IMR-90 (cell line): ENCODE data around the gene SLC12A8. TPM values are rescaled to one million over a fixed set of nuclear protein-coding genes. Genes with fewer than 3 reads are reported as not detected.
A peak's percentile ranks its signal among the peaks of the same experiment; 100 is the strongest.

Experiments used
- ATAC-seq: fragments of 200-7000 bp; cut with Tn5 transposase; 2 replicates; pipeline ENCODE4 v1.9.1; 2020; ENCODE audit warnings: low read depth, mild to moderate bottlenecking, moderate library complexity
- BruUV-seq: library from RNA; stranded (reverse); fragments of 400-500 nt; replicated peaks from 2 replicates; lab custom pipeline; 2021; lab: Mats Ljungman, UMichigan
- CTCF ChIA-PET: fragments of 300-600 bp; formaldehyde crosslinking; extraction: SDS; loops from one replicate; lab custom pipeline; 2021; ENCODE audit warnings: antibody characterized with exemption; lab: Yijun Ruan, JAX
- POLR2A ChIA-PET: fragments of 300-600 bp; sonication (Branson Sonifier 250); formaldehyde crosslinking; loops from one replicate; lab custom pipeline; 2022; ENCODE audit warnings: antibody characterized with exemption; ENCODE audit not compliant: unreplicated experiment; lab: Charles Lee
- DNase-seq: peaks from one replicate; pipeline ENCODE4 v3.0.0; 2013
- H2AFZ ChIP-seq: replicated peaks from 2 replicates; pipeline ENCODE3; 2013; ENCODE audit warnings: low read length, mild to moderate bottlenecking; ENCODE audit not compliant: poor library complexity
- H2AK5ac ChIP-seq: 2 replicates; pipeline ENCODE4 v1.6.1; 2013; ENCODE audit warnings: low read depth, low read length, inconsistent platforms
- H2AK9ac ChIP-seq: replicated peaks from 2 replicates; pipeline ENCODE3; 2013; ENCODE audit warnings: mild to moderate bottlenecking, low read depth, low read length, moderate library complexity; ENCODE audit not compliant: poor library complexity
- H2BK120ac ChIP-seq: 2 replicates; pipeline ENCODE4 v1.6.1; 2013; ENCODE audit warnings: low read depth, low read length, inconsistent platforms
- H2BK15ac ChIP-seq: 3 replicates; pipeline ENCODE4 v1.6.1; 2013; ENCODE audit warnings: low read depth, low read length, inconsistent platforms
- H2BK20ac ChIP-seq: 2 replicates; pipeline ENCODE4 v1.6.1; 2013; ENCODE audit warnings: low read depth, mild to moderate bottlenecking, inconsistent platforms, low read length, moderate library complexity
- H2BK5ac ChIP-seq: 2 replicates; pipeline ENCODE4 v1.6.1; 2013; ENCODE audit warnings: mild to moderate bottlenecking, low read depth, low read length, inconsistent platforms; ENCODE audit not compliant: poor library complexity, severe bottlenecking
- H3K14ac ChIP-seq: replicated peaks from 2 replicates; pipeline ENCODE4 v1.6.1; 2013; ENCODE audit warnings: low read depth, low read length, inconsistent platforms
- H3K18ac ChIP-seq: 2 replicates; pipeline ENCODE4 v1.6.1; 2013; ENCODE audit warnings: low read depth, low read length, control low read depth
- H3K23ac ChIP-seq: 2 replicates; pipeline ENCODE4 v1.6.1; 2013; ENCODE audit warnings: low read depth, low read length, inconsistent platforms
- H3K27ac ChIP-seq: 2 replicates; pipeline ENCODE4 v1.5.1; 2013; ENCODE audit warnings: mild to moderate bottlenecking, control low read depth, low read length; ENCODE audit not compliant: insufficient read depth
- H3K27me3 ChIP-seq: 2 replicates; pipeline ENCODE4 v1.6.1; 2013; ENCODE audit warnings: low read length; ENCODE audit not compliant: control insufficient read depth, insufficient read depth
- H3K36me3 ChIP-seq: 2 replicates; pipeline ENCODE4 v1.6.1; 2013; ENCODE audit warnings: low read length, mixed read lengths; ENCODE audit not compliant: control insufficient read depth, insufficient read depth
- H3K4ac ChIP-seq: 2 replicates; pipeline ENCODE4 v1.6.1; 2013; ENCODE audit warnings: low read depth, low read length, inconsistent platforms
- H3K4me1 ChIP-seq: 2 replicates; pipeline ENCODE4 v1.6.1; 2013; ENCODE audit warnings: low read length, mixed read lengths; ENCODE audit not compliant: control insufficient read depth, insufficient read depth
- H3K4me2 ChIP-seq: 2 replicates; pipeline ENCODE4 v1.6.1; 2013; ENCODE audit warnings: low read depth, mild to moderate bottlenecking, control low read depth, low read length, moderate library complexity
- H3K4me3 ChIP-seq: 2 replicates; pipeline ENCODE4 v1.5.1; 2013; ENCODE audit warnings: low read depth, mild to moderate bottlenecking, control low read depth, low read length, moderate library complexity; ENCODE audit not compliant: insufficient read depth
- H3K56ac ChIP-seq: 2 replicates; pipeline ENCODE4 v1.6.1; 2013; ENCODE audit warnings: low read length, inconsistent platforms; ENCODE audit not compliant: insufficient read depth; ENCODE audit errors: extremely low read depth
- H3K79me1 ChIP-seq, 2 experiments: 2 replicates each; pipeline ENCODE4 v1.6.1; 2013; ENCODE audit warnings: low read length in 2 of 2, inconsistent platforms in 1 of 2, low read depth in 1 of 2
- H3K9ac ChIP-seq: 2 replicates; pipeline ENCODE4 v1.6.1; 2013; ENCODE audit warnings: low read depth, low read length, control low read depth
- H3K9me1 ChIP-seq: 2 replicates; pipeline ENCODE4 v1.6.1; 2013; ENCODE audit warnings: low read length, inconsistent platforms; ENCODE audit not compliant: insufficient read depth
- H3K9me3 ChIP-seq: 2 replicates; pipeline ENCODE4 v1.6.1; 2013; ENCODE audit warnings: low read length; ENCODE audit not compliant: control insufficient read depth, insufficient read depth
- H4K20me1 ChIP-seq: 2 replicates; pipeline ENCODE4 v1.6.1; 2013; ENCODE audit warnings: low read length, inconsistent platforms; ENCODE audit not compliant: insufficient read depth
- H4K5ac ChIP-seq: 2 replicates; pipeline ENCODE4 v1.6.1; 2013; ENCODE audit warnings: mild to moderate bottlenecking, low read depth, low read length, control low read depth
- H4K8ac ChIP-seq, 2 experiments: 2 replicates each; pipeline ENCODE4 v1.6.1; 2013; ENCODE audit warnings: low read depth in 2 of 2, low read length in 2 of 2, control low read depth in 1 of 2, inconsistent platforms in 1 of 2
- H4K91ac ChIP-seq: 2 replicates; pipeline ENCODE4 v1.6.1; 2013; ENCODE audit warnings: low read depth, low read length, inconsistent platforms; ENCODE audit not compliant: insufficient read depth
- CEBPB ChIP-seq: IDR thresholded peaks from 2 replicates; pipeline ENCODE4 v1.6.1; 2012; ENCODE audit warnings: low read depth, low read length, improper control_type of control experiment
- CHD1 ChIP-seq: IDR thresholded peaks from 2 replicates; pipeline ENCODE4 v1.6.1; 2012; ENCODE audit warnings: low read depth, low read length, improper control_type of control experiment
- CTCF ChIP-seq: conservative IDR thresholded peaks from 2 replicates; pipeline ENCODE4 v1.5.1; 2012; ENCODE audit warnings: mild to moderate bottlenecking, low read depth, low read length, improper control_type of control experiment
- ELK1 ChIP-seq: fragments of 150-350 bp; IDR thresholded peaks from 2 replicates; pipeline ENCODE4 v1.6.1; 2016; ENCODE audit warnings: low read depth, mild to moderate bottlenecking, low read length, moderate library complexity, borderline replicate concordance
- FOS ChIP-seq: fragments of 150-350 bp; IDR thresholded peaks from 2 replicates; pipeline ENCODE4 v1.6.1; 2016; ENCODE audit warnings: low read depth, low read length
- MAFK ChIP-seq: IDR thresholded peaks from 2 replicates; pipeline ENCODE4 v1.6.1; 2012; ENCODE audit warnings: low read depth, low read length, improper control_type of control experiment
- MAZ ChIP-seq: IDR thresholded peaks from 2 replicates; pipeline ENCODE4 v1.6.1; 2012; ENCODE audit warnings: low read depth, mild to moderate bottlenecking, low read length, improper control_type of control experiment, moderate library complexity, borderline replicate concordance
- MXI1 ChIP-seq: IDR thresholded peaks from 2 replicates; pipeline ENCODE4 v1.6.1; 2012; ENCODE audit warnings: low read depth, mild to moderate bottlenecking, low read length, moderate library complexity, borderline replicate concordance
- NFE2L2 ChIP-seq: fragments of 150-350 bp; IDR thresholded peaks from 2 replicates; pipeline ENCODE4 v1.6.1; 2016; ENCODE audit warnings: low read depth, mild to moderate bottlenecking, low read length
- RAD21 ChIP-seq: IDR thresholded peaks from 2 replicates; pipeline ENCODE4 v1.6.1; 2012; ENCODE audit warnings: low read length, improper control_type of control experiment
- RCOR1 ChIP-seq: IDR thresholded peaks from 2 replicates; pipeline ENCODE4 v1.6.1; 2012; ENCODE audit warnings: mild to moderate bottlenecking, low read length, improper control_type of control experiment; ENCODE audit not compliant: insufficient replicate concordance
- RFX5 ChIP-seq: IDR thresholded peaks from 2 replicates; pipeline ENCODE4 v1.8.0; 2012; ENCODE audit warnings: low read depth, mild to moderate bottlenecking, low read length, moderate library complexity
- SMC3 ChIP-seq: fragments of 150-350 bp; IDR thresholded peaks from 2 replicates; pipeline ENCODE4 v1.6.1; 2016; ENCODE audit warnings: low read depth, mild to moderate bottlenecking, antibody characterized with exemption, low read length, moderate library complexity
- WGBS, 2 experiments: methylation state at CpG; one replicate each; pipeline versions ENCODE4 v1.1.5 to v1.1.7; 2013; ENCODE audit warnings: missing lambda C conversion rate in 2 of 2; ENCODE audit not compliant: insufficient read length in 1 of 2; ENCODE audit errors: extremely low coverage in 2 of 2; 5-methylcytosine and 5-hydroxymethylcytosine counted together
- dilution Hi-C: fragments of 300-500 bp; cut with HindIII; formaldehyde crosslinking; loops from one replicate; pipeline ENCODE4 v1.14.3; 2018; ENCODE audit warnings: low sequenced_read_pairs; ENCODE audit not compliant: unreplicated experiment
- in situ Hi-C: fragments of 300-500 bp; cut with MboI; formaldehyde crosslinking; loops from 3 replicates; pipeline ENCODE4 v1.14.3; 2019; ENCODE audit warnings: low sequenced_read_pairs, inconsistent platforms, mixed read lengths
- intact Hi-C: fragments of 100-400 bp; cut with micrococcal nuclease; formaldehyde crosslinking; loops from 2 replicates; pipeline ENCODE4 v1.10.0; 2022
- polyA plus RNA-seq, 3 experiments: library from polyadenylated mRNA; depleted of rRNA; stranded (reverse); fragments of >200 nt; gene quantifications; 2 replicates each; pipeline ENCODE4 v1.2.3, GENCODE V29; 2012; ENCODE audit warnings: low replicate concordance in 1 of 3
- total RNA-seq: library from RNA; depleted of rRNA; stranded (reverse); fragments of >200 nt; gene quantifications from 2 replicates; pipeline ENCODE4 v1.2.3, GENCODE V29; 2012
- TF ChIP-seq, protein P1 (sequence below): fragments of 150-350 bp; IDR thresholded peaks from 2 replicates; pipeline ENCODE4 v1.6.1; 2017; ENCODE audit warnings: mild to moderate bottlenecking, antibody characterized with exemption, low read length, low read depth

SLC12A8 gene
- total and polyA plus RNA-seq, 2 of the 4 experiments (the other 2 are of a cell fraction), result 2.2 to 4.3 TPM

DNA sequence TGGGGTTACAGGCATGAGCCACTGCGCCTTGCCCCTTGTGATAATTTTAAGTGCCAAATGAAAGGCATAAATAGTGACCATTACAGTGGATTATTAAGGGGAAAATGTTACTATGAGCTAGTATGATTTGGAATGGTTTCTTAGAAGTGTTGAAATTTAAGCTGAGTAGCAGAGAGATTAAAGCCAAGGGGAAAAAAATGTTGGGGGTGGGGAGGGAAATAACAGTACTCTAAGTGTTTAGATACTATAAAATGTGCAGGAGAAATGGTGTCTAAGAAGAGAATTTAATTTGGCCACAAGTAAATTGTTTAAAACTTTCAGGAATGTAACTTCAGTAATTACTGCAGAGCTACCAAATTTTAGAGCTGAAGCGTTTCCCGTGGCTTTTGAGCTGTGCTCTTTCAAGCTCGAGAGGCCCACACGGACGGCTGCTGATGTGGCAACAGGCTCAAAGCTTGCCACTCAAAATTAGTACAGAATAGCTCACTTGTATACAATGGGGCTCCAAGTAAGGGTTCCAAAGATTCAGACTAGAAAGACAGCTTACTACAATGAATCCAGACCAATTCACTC is 23.9 kb upstream of the SLC12A8 start:
- no peak overlapping the region for H2BK120ac ChIP-seq
- no peaks in the 10 kb centered on the region for H3K9me3 ChIP-seq
- ChIA-PET CTCF (interaction anchor here (1.2 kb wide), 1 partner anchor 10 kb away, joined by 4 read pairs; no protein-coding TSS in a partner anchor), POLR2A (interaction anchor here (0.7 kb wide), 1 partner anchor 82 kb away, joined by 3 read pairs; no protein-coding TSS in a partner anchor)
- H3K18ac ChIP-seq, result 0 out of 2 replicates have a peak overlapping the region, but pooled peaks have one; percentile 4
- peak overlapping the region; percentile 14; the same call in 1 of the 2 replicates for H3K27ac ChIP-seq
- H3K4ac ChIP-seq, result no peak overlapping the region
- H3K79me1 ChIP-seq, result peaks cover 23 to 35% of the 10 kb centered on the region in 2 experiments
- no peak overlapping the region for H3K4me3 ChIP-seq
- no peaks in the 10 kb centered on the region for H3K27me3 ChIP-seq
- peaks cover 9% of the 10 kb centered on the region for H3K36me3 ChIP-seq
- no peak overlapping the region; the same call in 1 of the 2 replicates for H2AK5ac ChIP-seq
- peaks cover 11% of the 10 kb centered on the region; the same call in 1 of the 2 replicates for H3K9me1 ChIP-seq
- no peak overlapping the region for H3K56ac ChIP-seq
- H3K4me2 ChIP-seq, result peak overlapping the region; percentile 44
- H3K23ac ChIP-seq, result no peak overlapping the region
- no TSS peak for BruUV-seq
- peak overlapping the region; percentile 35 for H2BK5ac ChIP-seq
- intact Hi-C loops, result loop anchor here (10.0 kb wide), 1 partner anchor 198 kb away; no protein-coding TSS in a partner anchor
- H4K20me1 ChIP-seq, result peaks cover 6% of the 10 kb centered on the region; the same call in 1 of the 2 replicates
- no peak overlapping the region for H4K91ac ChIP-seq
- ATAC-seq, result peak; percentile 30; the same call in 1 of the 2 replicates
- H3K14ac ChIP-seq, result 0 out of 2 replicates have a peak overlapping the region, but pooled peaks have one; percentile 63
- no peak overlapping the region for H4K8ac ChIP-seq
- no peak overlapping the region for H2AK9ac ChIP-seq
- no peak for DNase-seq
- dilution Hi-C loops, result no loop called here
- WGBS, 2 experiments, result 80% methylated on average over 4 of the region's 6 CpGs; no CpG with 5 or more reads in 1 of the 2 experiments
- H2BK15ac ChIP-seq, result no peak overlapping the region
- H3K4me1 ChIP-seq, result peaks cover 7% of the 10 kb centered on the region
- in situ Hi-C loops, result no loop called here
- H2BK20ac ChIP-seq, result no peak overlapping the region
- no peak overlapping the region for H2AFZ ChIP-seq
- H4K5ac ChIP-seq, result no peak overlapping the region
- H3K9ac ChIP-seq, result no peak overlapping the region
- TF ChIP-seq MXI1 (no peak), RCOR1 (no peak), CEBPB (no peak), SMC3 (no peak), CHD1 (no peak), RFX5 (no peak), CTCF (no peak), RAD21 (no peak), ELK1 (no peak), FOS (no peak), MAFK (no peak), MAZ (no peak), NFE2L2 (no peak)
- TF ChIP-seq, protein P1, sequence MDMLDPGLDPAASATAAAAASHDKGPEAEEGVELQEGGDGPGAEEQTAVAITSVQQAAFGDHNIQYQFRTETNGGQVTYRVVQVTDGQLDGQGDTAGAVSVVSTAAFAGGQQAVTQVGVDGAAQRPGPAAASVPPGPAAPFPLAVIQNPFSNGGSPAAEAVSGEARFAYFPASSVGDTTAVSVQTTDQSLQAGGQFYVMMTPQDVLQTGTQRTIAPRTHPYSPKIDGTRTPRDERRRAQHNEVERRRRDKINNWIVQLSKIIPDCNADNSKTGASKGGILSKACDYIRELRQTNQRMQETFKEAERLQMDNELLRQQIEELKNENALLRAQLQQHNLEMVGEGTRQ, result no peak
